Bone marrow (tissue), 2 donors: ENCODE data around the gene RRP7A.
"Not testable (repeated sequence)": the region's sequence is repeated elsewhere in the genome, so short reads cannot be mapped to it uniquely, and the experiment has no call there.

ENCODE experiments used
- DNase-seq, 2 donors: peaks; one replicate each; lab custom pipeline; 2025; lab: John Stamatoyannopoulos, UW

Gene RRP7A

DNA sequence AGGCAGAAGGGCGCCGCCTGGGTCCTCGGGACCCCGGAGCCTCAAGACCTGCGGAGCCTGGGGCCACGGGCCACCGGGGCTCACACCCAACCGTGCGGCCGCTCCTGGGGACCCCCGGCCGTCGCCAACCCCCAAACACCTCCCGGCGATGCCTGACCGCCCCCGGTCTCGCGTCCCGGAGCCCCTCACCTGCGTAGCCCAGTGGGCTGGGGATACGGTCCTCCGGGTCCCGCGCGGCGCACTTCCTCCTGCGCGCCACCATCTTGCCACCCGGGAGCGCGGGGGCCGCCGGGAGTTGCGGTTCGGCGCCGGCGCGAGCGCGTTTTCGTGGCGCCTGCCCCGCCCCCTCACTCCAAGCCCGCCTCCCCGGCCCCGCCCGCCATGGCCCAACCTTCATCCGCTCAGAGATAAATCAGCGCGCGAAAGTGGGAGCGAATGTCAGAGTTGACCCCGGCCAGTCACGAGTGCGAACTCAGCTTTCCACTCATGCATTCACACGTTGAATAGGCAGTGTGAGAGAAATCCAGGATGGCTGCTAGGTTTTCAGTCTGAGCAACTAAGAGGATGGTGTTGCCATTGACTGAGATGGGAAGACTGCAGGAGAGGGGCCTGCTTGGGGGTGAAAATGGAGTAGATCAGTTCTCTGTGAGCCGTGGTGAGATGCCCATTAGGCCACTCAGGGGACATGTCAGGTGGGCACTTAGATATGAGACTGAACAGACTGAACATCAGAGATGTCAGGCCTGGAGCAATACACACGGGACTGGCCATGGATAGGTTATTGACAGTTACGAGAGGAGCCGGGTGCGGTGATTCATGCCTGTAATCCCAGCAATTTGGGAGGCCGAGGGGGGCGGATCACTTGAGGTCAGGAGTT lies at the start of gene RRP7A:
Gene RRP7A (minus strand): TSS at position 272 of the 877 bp plus-strand sequence. CDS start 10 bp downstream, at position 262.
- DNase-seq = peak; percentile 44 to 50

- DNase-seq = not testable (repeated sequence)
Observed at GRCh38 chr22:42567950-42568349, 48.4 kb upstream of the RRP7A start.

- no peak for DNase-seq
Observed at GRCh38 chr22:42565956-42566355, 46.4 kb upstream of the RRP7A start.

DNA sequence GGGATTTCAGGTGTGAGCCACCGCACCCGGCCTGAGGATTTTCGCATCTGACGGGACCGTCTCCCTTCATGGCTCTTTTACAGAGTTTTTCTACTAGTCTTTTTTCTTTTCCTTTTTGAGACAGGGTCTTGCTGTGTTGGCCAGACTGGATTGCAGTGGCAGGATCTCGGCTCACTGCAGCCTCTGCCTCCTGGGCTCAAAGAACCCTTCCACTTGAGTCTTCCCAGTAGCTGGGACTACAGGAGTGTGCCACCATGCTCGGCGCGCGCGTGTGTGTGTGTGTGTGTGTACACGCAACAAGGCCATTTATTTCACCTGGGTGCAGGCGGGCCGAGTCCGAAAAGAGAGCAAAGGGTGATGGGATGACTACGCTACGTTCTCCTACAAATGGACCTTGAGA lies 45.1 kb upstream of the RRP7A start:
- DNase-seq = no peak

DNA sequence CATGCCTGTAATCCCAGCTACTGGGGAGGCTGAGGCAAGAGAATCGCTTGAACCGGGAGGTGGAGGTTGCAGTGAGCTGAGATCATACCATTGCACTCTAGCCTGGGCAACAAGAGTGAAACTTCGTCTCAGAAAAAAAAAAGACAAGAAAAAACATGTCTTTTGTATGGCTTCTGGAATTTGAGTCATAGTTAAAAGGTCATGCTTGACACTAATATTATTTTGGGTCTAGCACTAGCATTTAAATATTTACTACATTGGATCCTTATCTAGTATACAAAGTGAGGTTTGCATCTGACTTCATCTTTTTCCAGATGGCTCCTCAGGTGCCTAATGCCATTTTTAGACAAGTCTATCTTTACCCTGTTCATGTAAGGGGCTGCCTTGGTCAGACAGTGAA lies 44.3 kb upstream of the RRP7A start:
- DNase-seq = not testable (repeated sequence)

- DNase-seq = no peak
Observed at GRCh38 chr22:42562684-42563083, 43.1 kb upstream of the RRP7A start.

- DNase-seq = peak in 1 of 2 donors; percentile 52
Observed at GRCh38 chr22:42562279-42562678, 42.7 kb upstream of the RRP7A start.

DNA sequence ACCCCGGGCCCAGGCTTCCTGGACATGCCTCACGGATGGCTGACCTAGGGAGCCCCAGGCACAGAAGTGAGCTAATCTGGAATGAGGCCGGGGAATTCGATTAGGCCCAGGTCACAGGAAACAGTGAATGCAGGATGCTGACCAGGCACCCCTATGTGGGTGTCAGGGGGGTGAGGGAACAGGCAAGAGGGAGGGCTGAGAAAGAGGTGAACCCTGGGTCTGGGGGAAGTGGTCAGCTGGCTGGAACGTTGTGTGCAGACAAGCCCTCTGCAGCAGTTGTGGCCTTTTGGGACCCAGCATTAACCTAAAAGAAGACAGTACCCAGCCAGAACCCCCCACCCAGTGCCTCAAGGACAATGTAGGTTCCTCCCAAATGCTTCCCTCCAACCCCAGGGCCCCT lies 42.3 kb upstream of the RRP7A start:
- DNase-seq = no peak

GRCh38 chr22:42560781-42561180 lies 41.2 kb upstream of the RRP7A start:
- no peak for DNase-seq

DNA sequence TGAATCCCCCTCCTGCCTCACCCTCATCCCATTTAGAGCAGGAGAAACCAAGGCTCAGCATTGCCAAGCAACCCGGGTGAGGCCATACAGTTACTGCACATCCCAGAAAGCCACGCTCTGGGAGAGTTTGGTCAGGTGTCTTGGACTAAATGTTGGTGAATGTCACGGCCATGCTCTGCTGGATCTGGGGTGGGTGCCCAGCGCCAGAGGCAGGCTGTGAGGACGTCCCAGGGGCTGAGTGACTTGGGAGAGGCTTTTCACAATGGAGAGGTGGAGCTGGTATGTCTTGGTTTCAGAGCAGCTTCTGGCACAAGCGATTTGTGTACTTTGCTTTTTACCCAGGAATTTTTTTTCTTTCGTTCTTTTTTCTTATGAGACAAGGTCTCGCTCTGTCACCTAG lies 40.8 kb upstream of the RRP7A start:
- no peak for DNase-seq

DNA sequence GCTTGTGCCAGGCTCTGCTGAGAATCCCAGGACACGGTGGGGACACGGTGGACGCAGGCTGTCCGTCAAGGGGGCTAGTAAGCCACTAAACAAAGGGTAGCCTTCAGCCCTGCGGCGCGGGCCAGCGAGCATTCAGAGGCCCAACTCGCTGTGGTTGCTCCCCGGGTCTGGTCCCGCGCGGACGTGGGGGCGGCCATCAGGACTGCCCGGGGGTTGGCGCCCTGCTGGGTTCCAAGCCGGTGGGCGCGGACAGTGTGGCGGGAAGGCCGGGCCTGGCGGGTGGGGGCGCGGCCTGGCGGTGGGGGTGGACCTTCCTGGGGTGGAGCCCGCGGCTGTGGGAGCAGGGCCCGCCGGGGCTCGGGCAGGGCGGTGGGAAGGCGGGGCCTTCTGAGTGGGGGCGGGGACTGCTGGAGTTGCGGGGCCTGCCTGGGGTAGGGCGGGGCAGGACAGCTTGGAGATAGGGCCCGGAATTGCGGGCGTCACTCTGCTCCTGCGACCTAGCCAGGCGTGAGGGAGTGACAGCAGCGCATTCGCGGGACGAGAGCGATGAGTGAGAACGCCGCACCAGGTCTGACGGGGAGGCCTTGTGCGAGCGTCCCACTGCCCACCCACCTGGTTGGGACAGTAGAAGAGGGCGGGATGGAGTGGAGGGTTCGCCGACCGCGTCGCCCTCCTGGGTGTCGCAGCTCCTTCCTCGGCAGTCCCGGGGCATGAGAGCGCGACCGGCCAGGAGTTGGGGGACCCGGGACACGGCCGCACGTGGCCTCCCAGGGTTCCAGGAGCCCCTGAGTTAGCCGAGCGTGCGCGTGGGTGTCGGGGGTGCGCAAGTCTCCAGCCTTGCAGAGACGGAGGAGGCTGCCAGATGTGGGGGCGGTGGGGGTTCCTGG lies 34.1 kb upstream of the RRP7A start, which contains the start of gene SERHL2:
Gene SERHL2 (plus strand): TSS at position 482 of the 887 bp plus-strand sequence. CDS start 65 bp downstream, at position 547.
- DNase-seq = peak; percentile 34 to 74

GRCh38 chr22:42552294-42552647 lies 32.7 kb upstream of the RRP7A start:
- DNase-seq = not testable (repeated sequence)

GRCh38 chr22:42549331-42550060 lies 29.9 kb upstream of the RRP7A start:
- no peak for DNase-seq

DNA sequence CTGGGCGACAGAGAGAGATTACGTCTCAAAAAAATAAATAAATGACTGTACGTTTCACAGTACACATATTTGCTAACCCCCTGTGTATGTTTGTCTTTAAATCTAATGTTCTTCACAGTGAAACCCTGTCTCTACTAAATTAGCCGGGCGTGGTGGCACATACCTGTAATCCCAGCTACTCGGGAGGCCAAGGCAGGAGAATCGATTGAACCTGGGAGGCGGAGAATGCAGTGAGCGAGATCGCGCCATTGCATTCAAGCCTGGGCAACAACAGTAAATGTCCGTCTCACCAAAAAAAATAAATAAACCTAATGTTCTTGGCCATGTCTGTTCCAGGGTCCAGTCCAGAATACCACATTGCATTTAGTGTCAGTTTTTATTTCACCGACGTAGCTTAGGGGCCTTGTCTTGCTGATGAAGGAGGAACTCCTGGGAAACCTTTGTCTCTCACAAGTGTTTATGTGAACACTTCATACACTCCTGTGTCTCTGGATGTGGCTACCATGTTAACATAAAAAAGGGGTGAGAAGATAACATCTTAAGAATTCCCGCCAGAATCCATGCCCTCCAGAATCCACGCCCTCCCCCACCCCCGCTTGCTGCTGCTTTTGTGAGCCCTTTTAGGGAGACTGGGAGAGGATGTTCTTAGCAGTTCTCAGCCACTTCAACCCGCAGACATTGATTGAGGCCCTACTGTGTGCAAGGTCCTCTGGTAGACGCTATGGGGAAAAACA lies 29.2 kb upstream of the RRP7A start:
- DNase-seq = no peak

GRCh38 chr22:42548126-42548525 lies 28.5 kb upstream of the RRP7A start:
- DNase-seq = not testable (repeated sequence)

DNA sequence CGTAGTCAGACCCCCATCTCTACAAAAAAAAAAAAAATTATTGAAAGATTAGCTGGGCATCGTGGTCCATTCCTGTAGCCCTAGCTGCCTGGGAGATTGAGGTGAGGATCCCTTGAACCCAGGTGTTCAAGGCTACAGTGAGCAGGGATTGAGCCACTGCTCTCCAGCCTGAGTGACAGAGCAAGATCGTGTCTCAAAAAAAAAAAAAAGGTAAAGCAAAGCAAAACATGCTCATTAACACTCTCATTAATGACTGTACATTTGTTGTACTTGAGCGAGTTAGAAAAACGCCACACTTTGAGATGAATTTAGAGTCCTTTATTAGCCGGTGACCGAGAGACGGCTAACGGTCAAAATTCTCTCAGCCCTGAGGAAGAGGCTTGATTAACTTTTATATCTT lies 28.0 kb upstream of the RRP7A start:
- no peak for DNase-seq

DNA sequence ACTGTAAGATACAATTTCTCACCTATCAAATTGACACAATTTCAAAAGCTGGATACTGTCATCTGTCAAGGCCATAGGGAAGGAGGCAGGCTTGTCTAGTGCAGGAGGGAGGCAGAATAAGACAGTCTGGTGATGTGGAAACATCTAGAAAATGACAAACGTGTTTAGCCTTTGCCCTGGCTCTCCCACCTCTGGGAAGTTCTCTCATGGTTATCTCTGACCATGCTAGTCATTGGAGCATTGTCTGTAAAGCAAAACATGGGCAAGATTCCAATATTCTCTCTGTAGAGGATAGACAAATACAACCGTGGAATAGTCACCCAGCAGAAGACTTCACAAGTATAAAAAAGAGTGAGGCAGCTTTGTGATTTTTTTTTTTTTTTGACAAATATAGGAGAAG lies 25.1 kb upstream of the RRP7A start:
- no peak for DNase-seq

DNA sequence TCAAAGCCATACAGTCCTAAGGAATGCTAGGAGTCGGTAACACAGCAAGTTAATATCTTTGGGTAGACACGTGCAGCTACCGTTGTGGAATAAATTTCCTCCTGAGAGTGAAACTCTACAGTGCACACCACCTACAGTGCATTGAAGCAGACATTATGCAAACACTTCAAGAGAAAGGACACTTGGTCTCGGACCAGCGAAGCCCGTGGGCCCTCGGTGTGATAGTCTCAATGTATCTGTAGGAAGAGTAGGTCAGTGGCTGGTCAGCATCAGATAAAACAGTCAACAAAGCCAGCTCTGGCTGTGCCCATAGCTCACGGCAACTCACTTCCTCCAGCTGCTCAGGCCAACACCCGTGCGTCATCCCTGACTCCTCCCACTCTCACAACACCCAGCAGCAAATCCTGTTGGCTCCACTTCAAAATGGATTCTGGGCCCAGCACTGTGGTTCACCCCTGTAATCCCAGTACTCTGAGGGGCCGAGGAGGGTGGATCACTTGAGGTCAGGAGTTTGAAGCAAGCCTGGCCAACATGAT lies 19.7 kb upstream of the RRP7A start:
- not testable (repeated sequence) for DNase-seq

DNA sequence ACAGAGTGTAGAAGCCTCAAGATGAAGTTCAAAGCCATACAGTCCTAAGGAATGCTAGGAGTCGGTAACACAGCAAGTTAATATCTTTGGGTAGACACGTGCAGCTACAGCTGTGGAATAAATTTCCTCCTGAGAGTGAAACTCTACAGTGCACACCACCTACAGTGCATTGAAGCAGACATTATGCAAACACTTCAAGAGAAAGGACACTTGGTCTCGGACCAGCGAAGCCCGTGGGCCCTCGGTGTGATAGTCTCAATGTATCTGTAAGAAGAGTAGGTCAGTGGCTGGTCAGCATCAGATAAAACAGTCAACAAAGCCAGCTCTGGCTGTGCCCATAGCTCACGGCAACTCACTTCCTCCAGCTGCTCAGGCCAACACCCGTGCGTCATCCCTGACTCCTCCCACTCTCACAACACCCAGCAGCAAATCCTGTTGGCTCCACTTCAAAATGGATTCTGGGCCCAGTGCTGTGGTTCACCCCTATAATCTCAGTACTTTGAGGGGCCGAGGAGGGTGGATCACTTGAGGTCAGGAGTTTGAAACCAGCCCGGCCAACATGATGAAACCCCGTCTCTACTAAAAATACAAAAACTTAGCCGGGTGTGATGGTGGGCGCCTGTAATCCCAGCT lies 17.7 kb upstream of the RRP7A start:
- DNase-seq = not testable (repeated sequence)

GRCh38 chr22:42536634-42537033 lies 17.0 kb upstream of the RRP7A start:
- DNase-seq = not testable (repeated sequence)

DNA sequence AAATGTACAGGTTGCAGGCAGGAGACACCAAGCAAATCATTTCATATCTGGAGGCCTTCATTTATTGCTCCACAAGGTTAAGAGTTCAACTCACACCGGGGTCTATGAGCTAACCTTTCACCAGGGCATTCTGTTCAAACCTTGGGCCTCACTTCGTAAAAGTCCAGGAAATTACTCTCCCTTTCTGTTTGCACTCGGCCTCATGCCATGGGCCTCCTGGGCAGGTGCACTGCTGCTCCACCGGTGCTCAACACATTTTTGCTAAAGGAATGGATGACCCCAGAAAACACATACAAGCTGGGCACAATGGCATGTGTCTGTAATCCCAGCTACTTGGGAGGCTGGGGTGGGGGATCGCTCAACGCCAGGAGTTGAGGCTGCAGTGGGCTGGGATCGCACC lies 16.6 kb upstream of the RRP7A start:
- no peak for DNase-seq
